HT-29 (cell line): ENCODE results near the gene AGBL4. TPM values are rescaled to one million over a fixed set of nuclear protein-coding genes. Genes with fewer than 3 reads are reported as not detected.

Source experiments
- DNase-seq: peaks from one replicate; pipeline ENCODE4 v3.0.0-alpha.2; 2015; ENCODE audit warnings: low spot score
- total RNA-seq: library from RNA; depleted of rRNA; stranded (reverse); fragments of >200 nt; shearing (Covaris generic); gene quantifications from 2 replicates; pipeline ENCODE4 v1.2.3, GENCODE V29; 2014

AGBL4 gene
- total RNA-seq, 1 experiment from 2014 or later, result not detected

- no peak for DNase-seq
These were observed 1361.9 kb downstream of the AGBL4 start for GRCh38 chr1:48661726-48662463.

GRCh38 chr1:48659801-48660200 lies 1364.0 kb downstream of the AGBL4 start:
- DNase-seq, result no peak

GRCh38 chr1:48657413-48657812 lies 1366.3 kb downstream of the AGBL4 start:
- DNase-seq, result no peak

- no peak for DNase-seq
These were observed 1369.0 kb downstream of the AGBL4 start for GRCh38 chr1:48654606-48655210.

GRCh38 chr1:48652334-48652733 lies 1371.4 kb downstream of the AGBL4 start:
- no peak for DNase-seq

GRCh38 chr1:48649880-48650279 lies 1373.9 kb downstream of the AGBL4 start:
- no peak for DNase-seq

- no peak for DNase-seq
These were observed 1377.9 kb downstream of the AGBL4 start for GRCh38 chr1:48645883-48646282.

GRCh38 chr1:48644905-48645605 lies 1378.7 kb downstream of the AGBL4 start:
- DNase-seq, result no peak

GRCh38 chr1:48644190-48644900 lies 1379.4 kb downstream of the AGBL4 start:
- DNase-seq, result no peak

- no peak for DNase-seq
These were observed 1380.6 kb downstream of the AGBL4 start for GRCh38 chr1:48643193-48643592.

GRCh38 chr1:48640836-48641492 lies 1382.8 kb downstream of the AGBL4 start:
- DNase-seq, result no peak

GRCh38 chr1:48629867-48630266 lies 1393.9 kb downstream of the AGBL4 start:
- DNase-seq, result no peak

GRCh38 chr1:48627486-48627885 lies 1396.3 kb downstream of the AGBL4 start:
- DNase-seq, result no peak

GRCh38 chr1:48619539-48619938 lies 1404.2 kb downstream of the AGBL4 start:
- no peak for DNase-seq

- no peak for DNase-seq
These were observed 1406.5 kb downstream of the AGBL4 start for GRCh38 chr1:48617252-48617651.

GRCh38 chr1:48616710-48617109 lies 1407.0 kb downstream of the AGBL4 start:
- no peak for DNase-seq

- DNase-seq, result no peak
These were observed 1411.9 kb downstream of the AGBL4 start for GRCh38 chr1:48611841-48612240.

GRCh38 chr1:48610628-48611542 lies 1412.9 kb downstream of the AGBL4 start:
- DNase-seq, result no peak

GRCh38 chr1:48608882-48609281 lies 1414.9 kb downstream of the AGBL4 start:
- DNase-seq, result no peak

GRCh38 chr1:48603222-48603621 lies 1420.5 kb downstream of the AGBL4 start:
- no peak for DNase-seq
